Measurements from ENCODE around the gene FMC1. TPM values are rescaled to one million over a fixed set of nuclear protein-coding genes. Genes with fewer than 3 reads are reported as not detected.

Gene FMC1, protein sequence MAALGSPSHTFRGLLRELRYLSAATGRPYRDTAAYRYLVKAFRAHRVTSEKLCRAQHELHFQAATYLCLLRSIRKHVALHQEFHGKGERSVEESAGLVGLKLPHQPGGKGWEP
- 12.9 to 39.4 TPM (median 32.6 TPM) in 5 replicates for total RNA-seq (2022; extraction: Qiagen RNA extraction)

DNA sequence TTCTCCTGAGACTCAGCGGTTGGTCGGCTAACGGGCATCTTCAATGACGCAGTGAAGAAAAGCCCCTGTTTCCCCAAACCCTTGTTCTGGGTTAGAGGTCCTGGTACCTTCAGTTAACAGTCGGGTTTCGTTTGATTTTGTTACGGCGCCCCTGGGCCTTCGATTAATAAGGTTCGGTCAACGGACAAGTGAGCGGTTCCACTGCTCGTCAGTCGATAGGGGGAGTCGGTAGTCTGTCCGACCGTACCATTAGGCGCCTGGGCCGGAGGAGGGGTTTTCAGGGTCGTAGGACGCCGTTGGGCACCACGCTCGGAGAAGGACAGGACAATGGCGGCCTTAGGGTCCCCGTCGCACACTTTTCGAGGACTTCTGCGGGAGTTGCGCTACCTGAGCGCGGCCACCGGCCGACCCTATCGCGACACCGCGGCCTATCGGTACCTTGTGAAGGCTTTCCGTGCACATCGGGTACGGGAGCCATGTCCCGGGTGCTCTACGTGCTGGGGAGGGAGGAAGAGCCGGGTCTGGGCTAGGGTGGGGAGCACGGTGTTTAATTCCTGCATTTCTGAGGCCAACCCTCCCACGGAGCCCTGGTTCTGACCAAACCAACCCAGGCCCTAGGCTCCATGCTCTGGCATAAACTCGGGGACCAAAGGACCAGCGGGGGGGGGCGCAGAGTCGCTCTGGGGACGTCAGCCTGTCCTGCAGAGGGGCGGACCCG lies at the start of gene FMC1:
FMC1 (plus strand) TSS at position 280 of the 718 bp plus-strand sequence; CDS start at position 328, 48 bp downstream.

DNA sequence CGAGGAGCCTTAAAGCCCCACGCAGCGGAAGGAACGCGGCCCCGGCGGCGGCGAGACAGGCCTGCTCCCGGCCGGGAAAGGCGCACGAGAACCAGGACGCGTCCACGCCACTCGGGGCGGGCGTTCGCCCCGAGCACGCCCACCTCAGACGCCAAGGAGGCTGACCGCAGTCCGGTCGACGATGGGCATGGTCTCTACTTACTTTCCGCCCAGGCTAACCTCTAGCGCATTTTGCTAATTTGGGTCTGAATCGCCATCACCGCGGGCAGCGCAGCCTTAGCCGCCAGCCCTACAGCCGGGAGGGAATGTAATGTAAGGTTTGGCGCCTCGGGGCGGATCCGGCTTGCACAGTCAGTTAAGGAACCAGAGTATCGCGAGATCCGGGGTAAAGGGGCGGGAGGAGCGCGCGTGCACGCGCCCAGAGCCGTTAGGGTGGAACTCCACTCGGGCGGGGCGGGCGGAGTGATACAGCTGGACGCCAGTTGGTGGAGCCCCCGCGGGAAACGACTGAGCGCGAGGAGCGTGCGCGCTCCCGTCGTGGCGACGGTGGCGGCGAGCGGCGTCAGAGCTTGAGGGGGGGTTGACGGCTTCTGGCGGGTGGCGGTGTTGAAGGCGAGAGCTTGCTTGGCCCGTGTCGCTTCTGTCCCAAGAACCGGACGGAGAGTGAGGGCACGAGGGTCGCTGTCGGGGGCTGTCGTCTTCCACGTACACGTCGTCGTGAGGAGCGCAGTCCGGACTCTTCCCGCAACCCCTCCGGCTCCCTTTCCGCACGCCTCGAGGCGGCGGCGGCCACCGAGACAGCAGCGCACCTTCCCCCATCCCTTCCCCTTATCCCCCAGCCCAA lies 18.5 kb downstream of the FMC1 start, which contains the start of gene LUC7L2:
LUC7L2 (plus strand) TSS at position 529 of the 844 bp plus-strand sequence. CDS start 368 bp downstream, outside the sequence.

Other genes with a start within 250 kb of the FMC1 start
- 29.7 to 32.7 TPM (median 31.1 TPM) in 5 replicates for gene ZC3HAV1, start 231.6 kb upstream of the FMC1 start, total RNA-seq (2022; extraction: Qiagen RNA extraction)
- gene UBN2, start 110.1 kb upstream of the FMC1 start, total RNA-seq (2022; extraction: Qiagen RNA extraction), result 2.1 to 2.9 TPM (median 2.8 TPM) in 5 replicates
- 33.0 to 39.1 TPM (median 37.5 TPM) in 5 replicates for gene LUC7L2, start 18.6 kb downstream of the FMC1 start, total RNA-seq (2022; extraction: Qiagen RNA extraction)
- 0.45 to 1.1 TPM (median 0.93 TPM) in 5 replicates for gene KLRG2, start 142.3 kb downstream of the FMC1 start, total RNA-seq (2022; extraction: Qiagen RNA extraction)
- gene CLEC2L, start 182.3 kb downstream of the FMC1 start, total RNA-seq (2022; extraction: Qiagen RNA extraction), result not detected in 5 replicates

Data from A549 treated with Mapracorat at 1 μM for 4 hours (cell line).